Measurements from ENCODE around the gene ADSS1.

Gene ADSS1

DNA sequence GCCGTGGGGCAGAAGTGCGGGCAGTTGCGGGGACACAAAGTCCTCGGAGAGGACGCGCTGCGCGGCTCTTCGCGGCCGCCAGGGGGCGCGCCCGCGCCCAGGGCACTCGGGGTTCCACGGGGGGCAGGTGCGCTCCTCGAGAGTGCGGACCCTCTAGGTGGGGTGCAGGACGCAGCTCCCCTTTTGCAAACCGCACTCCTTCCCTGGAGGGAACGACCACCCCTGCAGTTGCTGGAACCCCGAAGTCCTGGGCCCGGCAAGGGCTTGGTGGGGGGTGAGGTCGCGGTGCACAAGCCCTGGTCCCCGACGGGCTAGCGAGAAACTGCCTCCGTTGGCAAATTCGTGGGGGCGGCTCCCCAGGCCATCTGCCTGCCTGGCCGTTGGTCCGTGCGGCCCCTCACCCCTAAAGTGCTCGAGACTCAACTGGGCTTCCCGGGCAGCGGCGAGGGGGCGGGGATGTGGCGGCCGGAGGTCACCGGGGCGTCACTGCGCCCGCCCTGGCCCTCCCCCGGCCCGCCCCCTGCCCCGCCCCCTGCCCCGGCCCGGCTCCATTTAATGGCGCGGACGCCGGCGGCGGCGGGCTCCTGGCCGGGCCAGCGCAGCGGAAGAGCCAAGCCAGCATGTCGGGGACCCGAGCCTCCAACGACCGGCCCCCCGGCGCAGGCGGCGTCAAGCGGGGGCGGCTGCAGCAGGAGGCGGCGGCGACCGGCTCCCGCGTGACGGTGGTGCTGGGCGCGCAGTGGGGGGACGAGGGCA lies at the start of gene ADSS1:
ADSS1 (plus strand) TSS at position 579 of the 756 bp plus-strand sequence; CDS start at position 621, 42 bp downstream.
- ChIA-PET POLR2A (no interaction called here), CTCF (interaction anchor here (1.0 to 4.0 kb wide), 6 partner anchors 12 to 46 kb away, joined by 3 to 24 read pairs (median 4); partner anchors contain the start of gene SIVA1)
- TF ChIP-seq, protein P1, sequence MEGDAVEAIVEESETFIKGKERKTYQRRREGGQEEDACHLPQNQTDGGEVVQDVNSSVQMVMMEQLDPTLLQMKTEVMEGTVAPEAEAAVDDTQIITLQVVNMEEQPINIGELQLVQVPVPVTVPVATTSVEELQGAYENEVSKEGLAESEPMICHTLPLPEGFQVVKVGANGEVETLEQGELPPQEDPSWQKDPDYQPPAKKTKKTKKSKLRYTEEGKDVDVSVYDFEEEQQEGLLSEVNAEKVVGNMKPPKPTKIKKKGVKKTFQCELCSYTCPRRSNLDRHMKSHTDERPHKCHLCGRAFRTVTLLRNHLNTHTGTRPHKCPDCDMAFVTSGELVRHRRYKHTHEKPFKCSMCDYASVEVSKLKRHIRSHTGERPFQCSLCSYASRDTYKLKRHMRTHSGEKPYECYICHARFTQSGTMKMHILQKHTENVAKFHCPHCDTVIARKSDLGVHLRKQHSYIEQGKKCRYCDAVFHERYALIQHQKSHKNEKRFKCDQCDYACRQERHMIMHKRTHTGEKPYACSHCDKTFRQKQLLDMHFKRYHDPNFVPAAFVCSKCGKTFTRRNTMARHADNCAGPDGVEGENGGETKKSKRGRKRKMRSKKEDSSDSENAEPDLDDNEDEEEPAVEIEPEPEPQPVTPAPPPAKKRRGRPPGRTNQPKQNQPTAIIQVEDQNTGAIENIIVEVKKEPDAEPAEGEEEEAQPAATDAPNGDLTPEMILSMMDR (IDR thresholded peaks at IDR 0.05; ENCODE audit: control extremely low read depth, extremely low read depth, low read depth, missing control alignments) = peak; percentile 91
- peak; percentile 92 for DNase-seq (ENCODE audit: extremely low spot score)

DNA sequence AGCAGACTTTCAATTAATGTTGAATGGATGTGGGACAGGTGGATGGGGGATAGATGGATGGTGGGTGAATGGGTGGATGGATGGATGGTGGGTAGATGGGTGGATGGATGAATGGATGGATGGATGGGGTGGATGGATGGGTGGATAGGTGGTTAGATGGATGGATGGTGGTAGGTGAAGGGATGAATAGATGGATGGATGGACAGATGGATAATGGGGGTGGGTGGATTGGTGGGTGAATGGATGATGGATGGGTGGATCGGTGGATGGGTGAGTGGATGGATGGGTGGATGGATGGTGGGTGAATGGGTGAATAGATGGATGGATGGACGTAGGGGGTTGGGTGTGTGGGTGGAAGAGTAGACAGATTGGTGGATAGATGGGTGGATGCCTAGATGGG lies 48.6 kb upstream of the ADSS1 start:
- ChIA-PET POLR2A (interaction anchor here (0.7 to 1.1 kb wide), 2 partner anchors 17 to 386 kb away, joined by 3 read pairs; no protein-coding TSS in a partner anchor), CTCF (no interaction called here)
- DNase-seq (ENCODE audit: extremely low spot score) = no peak
- TF ChIP-seq, protein P1 (IDR thresholded peaks at IDR 0.05; ENCODE audit: control extremely low read depth, extremely low read depth, low read depth, missing control alignments) = no peak

DNA sequence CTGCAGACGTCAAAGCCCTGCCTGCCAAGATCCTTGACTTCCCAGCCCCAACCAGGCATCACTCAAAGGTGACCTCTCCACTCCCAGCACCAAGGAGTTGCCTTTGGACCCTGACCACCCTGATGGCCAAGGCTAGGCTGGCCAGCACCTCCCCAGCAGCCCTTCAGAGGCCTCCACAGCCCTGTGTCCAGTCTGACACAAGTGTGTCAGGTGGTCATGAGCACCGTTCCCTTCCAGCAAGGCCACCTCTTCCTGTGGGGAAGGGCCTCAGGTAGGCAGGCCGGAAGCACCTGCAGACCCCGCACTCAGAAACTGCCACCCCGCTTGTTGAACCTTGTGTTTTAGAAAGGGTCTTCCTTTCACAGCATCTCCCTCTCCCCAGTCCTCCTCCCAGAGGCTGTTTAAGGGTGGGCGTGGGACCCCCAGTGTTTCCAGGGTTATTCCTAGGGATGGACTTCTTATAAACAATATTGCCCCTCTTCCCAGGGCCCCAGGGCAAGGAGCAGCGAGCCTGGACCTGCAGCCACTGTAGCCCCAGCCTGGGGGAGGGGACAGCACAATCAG lies 47.8 kb upstream of the ADSS1 start:
- CTCF ChIA-PET = interaction anchor here (1.1 to 2.0 kb wide), 3 partner anchors 10 to 33 kb away, joined by 4 to 5 read pairs (median 5); no protein-coding TSS in a partner anchor
- TF ChIP-seq, protein P1 (IDR thresholded peaks at IDR 0.05; ENCODE audit: control extremely low read depth, extremely low read depth, low read depth, missing control alignments) = no peak
- DNase-seq (ENCODE audit: extremely low spot score) = no peak
- POLR2A ChIA-PET = interaction anchor here (0.6 to 1.1 kb wide), 5 partner anchors 13 to 385 kb away, joined by 3 to 9 read pairs (median 3); no protein-coding TSS in a partner anchor

DNA sequence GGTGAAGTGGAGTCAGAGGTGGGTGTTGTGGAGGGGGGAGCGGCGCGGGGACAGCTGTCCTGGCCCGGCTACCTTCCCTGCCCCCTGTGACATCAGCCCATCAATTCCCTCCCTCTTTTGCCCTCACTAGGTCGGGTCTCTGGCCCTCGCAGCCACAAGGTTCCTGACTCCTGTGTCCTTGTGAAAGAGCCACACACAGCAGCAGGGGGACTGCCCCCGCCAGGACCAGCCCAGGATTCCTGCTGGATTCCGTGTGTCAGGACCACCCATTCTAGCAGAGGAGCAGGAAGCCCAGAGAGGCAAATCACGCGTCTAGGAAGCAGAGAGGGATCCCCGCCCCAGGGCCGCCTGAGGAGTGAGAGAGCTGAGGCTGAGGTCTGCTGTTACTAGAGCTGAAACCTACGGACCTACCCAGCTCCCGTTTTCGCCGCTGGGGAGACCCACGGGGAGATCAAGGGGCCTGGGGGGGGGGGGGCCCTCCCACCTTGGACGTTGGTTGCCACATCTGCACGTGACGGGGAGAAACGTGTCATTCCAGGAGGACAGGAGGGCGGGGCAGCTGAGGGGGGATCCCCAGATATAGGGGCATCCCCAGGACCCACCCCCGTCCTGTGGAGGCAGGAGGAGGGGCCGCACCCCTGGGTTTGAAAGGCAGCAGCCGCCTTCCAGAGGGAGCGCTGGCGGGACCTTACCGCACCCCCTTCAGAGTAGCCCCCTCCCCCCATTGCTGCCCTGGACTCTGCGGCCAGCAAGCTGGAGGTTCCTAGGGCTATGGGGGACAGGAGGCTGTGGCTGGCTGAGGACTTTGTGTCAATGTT lies 47.1 kb upstream of the ADSS1 start:
- ChIA-PET POLR2A (interaction anchor here (0.6 to 0.7 kb wide), 4 partner anchors 12 to 580 kb away, joined by 3 to 9 read pairs (median 6); no protein-coding TSS in a partner anchor), CTCF (interaction anchor here (1.1 to 2.5 kb wide), 7 partner anchors 11 to 46 kb away, joined by 3 to 9 read pairs (median 5); no protein-coding TSS in a partner anchor)
- TF ChIP-seq, protein P1 (IDR thresholded peaks at IDR 0.05; ENCODE audit: control extremely low read depth, extremely low read depth, low read depth, missing control alignments) = no peak
- DNase-seq (ENCODE audit: extremely low spot score) = peak; percentile 77

DNA sequence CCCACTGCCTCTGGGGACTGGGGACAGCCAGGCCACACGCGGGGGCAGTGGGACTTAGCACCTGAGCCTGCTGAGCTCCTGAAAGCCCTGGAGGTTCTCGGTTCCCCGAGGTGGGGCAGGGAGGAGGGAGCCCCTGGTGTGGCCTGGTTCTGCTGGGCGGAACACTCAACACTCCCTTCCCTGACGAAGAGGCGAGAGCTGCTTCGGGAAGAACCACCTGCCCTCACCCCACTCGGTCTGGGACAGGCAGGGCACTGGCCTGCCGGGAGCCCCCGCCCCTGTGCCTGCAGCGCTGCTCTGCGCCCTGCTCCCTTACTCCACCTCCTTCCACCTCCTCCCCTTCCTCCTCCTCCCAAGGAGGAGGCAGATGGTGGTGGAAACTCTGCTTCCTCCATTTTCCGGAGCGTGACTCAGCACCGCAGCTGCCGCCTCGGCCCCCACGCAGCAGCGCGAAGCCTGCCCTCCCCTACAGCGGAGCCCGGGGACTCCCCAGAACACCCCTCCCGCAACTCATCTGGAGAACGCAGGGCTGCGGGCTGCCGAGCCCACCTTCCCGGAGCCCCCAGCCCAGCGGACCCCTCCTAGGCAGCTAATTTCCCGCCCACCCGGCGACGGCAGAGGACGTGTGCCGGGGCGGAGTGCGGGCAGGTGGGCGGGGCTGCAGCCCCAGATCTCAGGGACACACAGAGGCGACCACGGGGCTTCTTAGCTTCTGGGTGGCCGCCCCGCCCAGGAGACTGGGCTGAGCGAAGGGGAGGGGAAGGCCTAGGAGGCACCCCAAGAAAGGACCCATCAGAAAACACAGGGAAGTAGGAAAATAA lies 46.3 kb upstream of the ADSS1 start:
- peak; percentile 83 for DNase-seq (ENCODE audit: extremely low spot score)
- POLR2A ChIA-PET = interaction anchor here (0.6 kb wide), 1 partner anchor 581 kb away, joined by 5 read pairs; no protein-coding TSS in a partner anchor
- CTCF ChIA-PET = interaction anchor here (1.1 to 2.5 kb wide), 8 partner anchors 12 to 45 kb away, joined by 3 to 9 read pairs (median 5); no protein-coding TSS in a partner anchor
- TF ChIP-seq, protein P1 (IDR thresholded peaks at IDR 0.05; ENCODE audit: control extremely low read depth, extremely low read depth, low read depth, missing control alignments) = no peak

Data from GM10248 (cell line).